Activated T-cell treated with anti-CD3 and anti-CD28 coated beads for 48 hours (primary cell): ENCODE data around the gene SAMD14.

Experiments
- DNase-seq: peaks from one replicate; pipeline ENCODE4 v3.0.0-alpha.2; 2020; ENCODE audit warnings: low read depth

SAMD14 gene

GRCh38 chr17:50147841-50148225, 17.9 kb upstream of the SAMD14 start:
- no peak for DNase-seq

GRCh38 chr17:50146927-50147665, 17.1 kb upstream of the SAMD14 start:
- no peak for DNase-seq

GRCh38 chr17:50146230-50146926, 16.4 kb upstream of the SAMD14 start:
- DNase-seq = no peak

GRCh38 chr17:50145532-50146229, 15.7 kb upstream of the SAMD14 start:
- DNase-seq = no peak

- DNase-seq = no peak
Observed at GRCh38 chr17:50144845-50145531, 15.0 kb upstream of the SAMD14 start.

GRCh38 chr17:50144355-50144754, 14.4 kb upstream of the SAMD14 start:
- DNase-seq = no peak

- no peak for DNase-seq
Observed at GRCh38 chr17:50143461-50144176, 13.7 kb upstream of the SAMD14 start.

- DNase-seq = no peak
Observed at GRCh38 chr17:50141745-50142110, 11.8 kb upstream of the SAMD14 start.

GRCh38 chr17:50141026-50141744, 11.2 kb upstream of the SAMD14 start:
- DNase-seq = no peak

- DNase-seq = peak; percentile 77
Observed at GRCh38 chr17:50139950-50140885, 10.3 kb upstream of the SAMD14 start.

GRCh38 chr17:50139185-50139783, 9.3 kb upstream of the SAMD14 start:
- DNase-seq = no peak

GRCh38 chr17:50137042-50137441, 7.1 kb upstream of the SAMD14 start:
- DNase-seq = no peak

GRCh38 chr17:50136096-50136687, 6.2 kb upstream of the SAMD14 start:
- DNase-seq = no peak

GRCh38 chr17:50135316-50136095, 5.5 kb upstream of the SAMD14 start:
- no peak for DNase-seq

- no peak for DNase-seq
Observed at GRCh38 chr17:50134206-50135110, 4.5 kb upstream of the SAMD14 start.

GRCh38 chr17:50133769-50134099, 3.8 kb upstream of the SAMD14 start:
- DNase-seq = no peak

GRCh38 chr17:50133028-50133768, 3.2 kb upstream of the SAMD14 start:
- DNase-seq = no peak
